Measurements from ENCODE around the gene NMT1.

Gene NMT1

GRCh38 chr17:45106096-45106495 is 45.0 kb downstream of the NMT1 start:
- POLR2A ChIA-PET, result no interaction called here
- CTCF ChIA-PET, result interaction anchor here (0.6 to 3.3 kb wide), 5 partner anchors 9 to 327 kb away, joined by 3 to 10 read pairs (median 3); no protein-coding TSS in a partner anchor
- H3K4me3 ChIP-seq (ENCODE audit: low read depth, low read length), result no peak overlapping the region
- peaks cover 36 to 87% of the 10 kb centered on the region in 2 experiments for H3K36me3 ChIP-seq (ENCODE audit: control insufficient read depth in 2 of 2, insufficient read depth in 1 of 2, low read length in 2 of 2)
- TF ChIP-seq, protein P1, sequence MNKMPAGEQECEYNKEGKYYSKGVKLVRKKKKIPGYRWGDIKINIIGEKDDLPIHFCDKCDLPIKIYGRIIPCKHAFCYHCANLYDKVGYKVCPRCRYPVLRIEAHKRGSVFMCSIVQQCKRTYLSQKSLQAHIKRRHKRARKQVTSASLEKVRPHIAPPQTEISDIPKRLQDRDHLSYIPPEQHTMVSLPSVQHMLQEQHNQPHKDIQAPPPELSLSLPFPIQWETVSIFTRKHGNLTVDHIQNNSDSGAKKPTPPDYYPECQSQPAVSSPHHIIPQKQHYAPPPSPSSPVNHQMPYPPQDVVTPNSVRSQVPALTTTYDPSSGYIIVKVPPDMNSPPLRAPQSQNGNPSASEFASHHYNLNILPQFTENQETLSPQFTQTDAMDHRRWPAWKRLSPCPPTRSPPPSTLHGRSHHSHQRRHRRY (tag by site-specific recombination; IDR thresholded peaks at IDR 0.05), result no peak
- TF ChIP-seq ZNF639 (tag by site-specific recombination; IDR thresholded peaks at IDR 0.05) (no peak), ZNF544 (tag by site-specific recombination; IDR thresholded peaks at IDR 0.05) (no peak), FEZF1 (tag by site-specific recombination; IDR thresholded peaks at IDR 0.05) (no peak), CTCF (tag by site-specific recombination; IDR thresholded peaks at IDR 0.05) (no peak), EGR2 (tag by site-specific recombination; IDR thresholded peaks at IDR 0.05; ENCODE audit: low read depth) (no peak), ZNF529 (tag by site-specific recombination; IDR thresholded peaks at IDR 0.05; ENCODE audit: insufficient replicate concordance) (no peak), ZBTB44 (tag by site-specific recombination; IDR thresholded peaks at IDR 0.05) (no peak), ZNF707 (tag by site-specific recombination; IDR thresholded peaks at IDR 0.05) (no peak), ZNF202 (tag by site-specific recombination; IDR thresholded peaks at IDR 0.05; ENCODE audit: borderline replicate concordance) (no peak), BCL11A (tag by site-specific recombination; IDR thresholded peaks at IDR 0.05; ENCODE audit: low read depth) (no peak), AEBP2 (tag by site-specific recombination; IDR thresholded peaks at IDR 0.05; ENCODE audit: borderline replicate concordance) (no peak), ZNF37A (tag by site-specific recombination; IDR thresholded peaks at IDR 0.05) (no peak), GLIS2 (tag by site-specific recombination; IDR thresholded peaks at IDR 0.05) (no peak), KLF17 (tag by site-specific recombination; IDR thresholded peaks at IDR 0.05) (no peak), TRIM28 (IDR thresholded peaks at IDR 0.05; ENCODE audit: borderline replicate concordance, low read length) (no peak), SCRT1 (tag by site-specific recombination; IDR thresholded peaks at IDR 0.05; ENCODE audit: borderline replicate concordance) (no peak)
- TF ChIP-seq, protein P2, sequence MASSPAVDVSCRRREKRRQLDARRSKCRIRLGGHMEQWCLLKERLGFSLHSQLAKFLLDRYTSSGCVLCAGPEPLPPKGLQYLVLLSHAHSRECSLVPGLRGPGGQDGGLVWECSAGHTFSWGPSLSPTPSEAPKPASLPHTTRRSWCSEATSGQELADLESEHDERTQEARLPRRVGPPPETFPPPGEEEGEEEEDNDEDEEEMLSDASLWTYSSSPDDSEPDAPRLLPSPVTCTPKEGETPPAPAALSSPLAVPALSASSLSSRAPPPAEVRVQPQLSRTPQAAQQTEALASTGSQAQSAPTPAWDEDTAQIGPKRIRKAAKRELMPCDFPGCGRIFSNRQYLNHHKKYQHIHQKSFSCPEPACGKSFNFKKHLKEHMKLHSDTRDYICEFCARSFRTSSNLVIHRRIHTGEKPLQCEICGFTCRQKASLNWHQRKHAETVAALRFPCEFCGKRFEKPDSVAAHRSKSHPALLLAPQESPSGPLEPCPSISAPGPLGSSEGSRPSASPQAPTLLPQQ (tag by site-specific recombination; IDR thresholded peaks at IDR 0.05), result no peak
- TF ChIP-seq, protein P3, sequence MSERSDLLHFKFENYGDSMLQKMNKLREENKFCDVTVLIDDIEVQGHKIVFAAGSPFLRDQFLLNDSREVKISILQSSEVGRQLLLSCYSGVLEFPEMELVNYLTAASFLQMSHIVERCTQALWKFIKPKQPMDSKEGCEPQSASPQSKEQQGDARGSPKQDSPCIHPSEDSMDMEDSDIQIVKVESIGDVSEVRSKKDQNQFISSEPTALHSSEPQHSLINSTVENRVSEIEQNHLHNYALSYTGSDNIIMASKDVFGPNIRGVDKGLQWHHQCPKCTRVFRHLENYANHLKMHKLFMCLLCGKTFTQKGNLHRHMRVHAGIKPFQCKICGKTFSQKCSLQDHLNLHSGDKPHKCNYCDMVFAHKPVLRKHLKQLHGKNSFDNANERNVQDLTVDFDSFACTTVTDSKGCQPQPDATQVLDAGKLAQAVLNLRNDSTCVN (tag by site-specific recombination; optimal IDR thresholded peaks at IDR 0.05), result no peak
- TF ChIP-seq, protein P4, sequence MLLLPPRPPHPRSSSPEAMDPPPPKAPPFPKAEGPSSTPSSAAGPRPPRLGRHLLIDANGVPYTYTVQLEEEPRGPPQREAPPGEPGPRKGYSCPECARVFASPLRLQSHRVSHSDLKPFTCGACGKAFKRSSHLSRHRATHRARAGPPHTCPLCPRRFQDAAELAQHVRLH (tag by site-specific recombination; IDR thresholded peaks at IDR 0.05), result no peak
- H3K27ac ChIP-seq (ENCODE audit: extremely low read depth, low read depth, low read length), result no peak overlapping the region
- H3K4me1 ChIP-seq (ENCODE audit: control insufficient read depth, insufficient read depth, low read length), result no peaks in the 10 kb centered on the region
- H3K9me3 ChIP-seq (ENCODE audit: control insufficient read depth, insufficient read depth, low read depth, low read length), result no peaks in the 10 kb centered on the region

Measured in HEK293 (cell line).